HL-60 (cell line): ENCODE results near the gene PRRC2C.

Source experiments
- SPI1 ChIP-seq: IDR thresholded peaks from 2 replicates; pipeline ENCODE4 v1.6.1; 2012; ENCODE audit warnings: low read depth, mild to moderate bottlenecking, borderline replicate concordance
- TF ChIP-seq, protein P1 (sequence below): IDR thresholded peaks from one replicate; pipeline ENCODE4 v1.5.1; 2011; ENCODE audit warnings: low read length, control low read depth, inconsistent platforms; ENCODE audit not compliant: insufficient read depth

DNA sequence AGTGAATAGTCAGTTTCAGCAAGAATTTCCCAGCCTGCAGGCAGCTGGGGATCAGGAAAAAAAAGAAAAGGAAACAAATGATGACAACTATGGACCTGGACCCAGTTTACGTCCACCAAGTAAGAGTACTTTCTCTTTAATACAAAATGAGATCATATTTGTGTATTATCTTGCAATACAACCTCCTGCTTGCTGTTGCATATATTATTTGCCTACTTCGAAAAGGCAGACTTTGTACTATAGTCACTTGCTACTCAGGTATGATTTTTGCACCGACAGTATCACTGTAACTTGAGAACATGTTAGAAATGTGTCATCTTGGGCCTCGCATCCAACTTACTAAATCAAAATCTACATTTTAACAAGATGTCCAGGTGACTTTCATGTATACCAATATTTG is 30.4 kb downstream of the PRRC2C start:
- TF ChIP-seq, protein P1, sequence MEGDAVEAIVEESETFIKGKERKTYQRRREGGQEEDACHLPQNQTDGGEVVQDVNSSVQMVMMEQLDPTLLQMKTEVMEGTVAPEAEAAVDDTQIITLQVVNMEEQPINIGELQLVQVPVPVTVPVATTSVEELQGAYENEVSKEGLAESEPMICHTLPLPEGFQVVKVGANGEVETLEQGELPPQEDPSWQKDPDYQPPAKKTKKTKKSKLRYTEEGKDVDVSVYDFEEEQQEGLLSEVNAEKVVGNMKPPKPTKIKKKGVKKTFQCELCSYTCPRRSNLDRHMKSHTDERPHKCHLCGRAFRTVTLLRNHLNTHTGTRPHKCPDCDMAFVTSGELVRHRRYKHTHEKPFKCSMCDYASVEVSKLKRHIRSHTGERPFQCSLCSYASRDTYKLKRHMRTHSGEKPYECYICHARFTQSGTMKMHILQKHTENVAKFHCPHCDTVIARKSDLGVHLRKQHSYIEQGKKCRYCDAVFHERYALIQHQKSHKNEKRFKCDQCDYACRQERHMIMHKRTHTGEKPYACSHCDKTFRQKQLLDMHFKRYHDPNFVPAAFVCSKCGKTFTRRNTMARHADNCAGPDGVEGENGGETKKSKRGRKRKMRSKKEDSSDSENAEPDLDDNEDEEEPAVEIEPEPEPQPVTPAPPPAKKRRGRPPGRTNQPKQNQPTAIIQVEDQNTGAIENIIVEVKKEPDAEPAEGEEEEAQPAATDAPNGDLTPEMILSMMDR, result no peak
- TF ChIP-seq SPI1, result no peak
